Vagina (tissue), 2 donors: ENCODE data around the gene PDE3A.

Source experiments
- POLR2AphosphoS5 ChIP-seq, 2 donors: sonication (generic); formaldehyde crosslinking; IDR thresholded peaks; one replicate each; pipeline ENCODE4 v1.9.0; 2017; ENCODE audit warnings: antibody characterized with exemption in 2 of 2, mild to moderate bottlenecking in 2 of 2, low read depth in 1 of 2; ENCODE audit not compliant: insufficient read depth in 1 of 2
- TF ChIP-seq, protein P1 (sequence below), 3 experiments: fragments of 450-650 bp in 2 of 3; fragments of 200-600 bp in 1 of 3; sonication (generic) in 1 of 3; IDR thresholded peaks; one replicate each; pipeline ENCODE4 v1.5.1; 2017 to 2019; ENCODE audit warnings: antibody characterized with exemption in 3 of 3, mild to moderate bottlenecking in 2 of 3, moderate library complexity in 2 of 3

DNA sequence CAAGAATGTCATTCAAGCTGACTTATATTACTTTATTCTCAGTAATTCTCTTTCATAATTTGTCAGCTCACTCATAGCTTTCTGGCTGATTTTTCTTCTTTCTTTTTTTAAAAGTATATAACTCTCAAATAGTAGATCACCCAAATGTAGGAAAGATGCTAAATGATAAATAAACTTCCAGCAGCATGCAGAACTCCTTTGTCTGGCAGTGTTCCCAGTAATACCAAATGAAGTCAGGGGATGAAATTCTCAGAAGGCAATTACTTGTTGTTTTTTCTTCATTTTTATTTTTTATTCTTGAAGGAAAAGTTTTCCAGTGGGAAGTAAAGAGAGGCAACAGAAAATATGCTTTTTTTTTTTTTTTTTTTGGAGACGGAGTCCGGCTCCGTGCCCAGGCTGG is 193.5 kb downstream of the PDE3A start:
- no peak for TF ChIP-seq POLR2AphosphoS5 (IDR thresholded peaks at IDR 0.05; ENCODE audit: insufficient read depth in 1 of 2, low read depth in 1 of 2)
- TF ChIP-seq, protein P1, sequence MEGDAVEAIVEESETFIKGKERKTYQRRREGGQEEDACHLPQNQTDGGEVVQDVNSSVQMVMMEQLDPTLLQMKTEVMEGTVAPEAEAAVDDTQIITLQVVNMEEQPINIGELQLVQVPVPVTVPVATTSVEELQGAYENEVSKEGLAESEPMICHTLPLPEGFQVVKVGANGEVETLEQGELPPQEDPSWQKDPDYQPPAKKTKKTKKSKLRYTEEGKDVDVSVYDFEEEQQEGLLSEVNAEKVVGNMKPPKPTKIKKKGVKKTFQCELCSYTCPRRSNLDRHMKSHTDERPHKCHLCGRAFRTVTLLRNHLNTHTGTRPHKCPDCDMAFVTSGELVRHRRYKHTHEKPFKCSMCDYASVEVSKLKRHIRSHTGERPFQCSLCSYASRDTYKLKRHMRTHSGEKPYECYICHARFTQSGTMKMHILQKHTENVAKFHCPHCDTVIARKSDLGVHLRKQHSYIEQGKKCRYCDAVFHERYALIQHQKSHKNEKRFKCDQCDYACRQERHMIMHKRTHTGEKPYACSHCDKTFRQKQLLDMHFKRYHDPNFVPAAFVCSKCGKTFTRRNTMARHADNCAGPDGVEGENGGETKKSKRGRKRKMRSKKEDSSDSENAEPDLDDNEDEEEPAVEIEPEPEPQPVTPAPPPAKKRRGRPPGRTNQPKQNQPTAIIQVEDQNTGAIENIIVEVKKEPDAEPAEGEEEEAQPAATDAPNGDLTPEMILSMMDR (IDR thresholded peaks at IDR 0.05), result no peak
